ENCODE results near the gene LRIT1.

DNA sequence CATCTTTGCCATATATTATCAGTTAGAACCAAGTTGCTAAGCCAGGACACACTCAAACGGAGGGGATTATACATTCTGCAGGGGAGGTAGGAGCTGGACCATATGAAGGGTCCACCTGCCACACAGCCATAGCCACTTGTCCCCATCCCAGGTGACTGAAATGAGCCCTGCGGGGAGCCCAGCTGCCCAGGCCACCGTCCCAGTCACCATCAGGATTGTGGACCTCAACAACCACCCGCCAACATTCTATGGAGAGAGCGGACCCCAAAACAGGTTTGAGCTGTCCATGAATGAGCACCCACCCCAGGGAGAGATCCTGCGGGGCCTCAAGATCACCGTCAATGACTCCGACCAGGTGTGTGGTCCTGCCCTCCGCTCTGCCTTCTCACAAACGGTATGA lies 33.3 kb downstream of the LRIT1 start:
- TF ChIP-seq EZH2 (IDR thresholded peaks at IDR 0.05; ENCODE audit: insufficient read depth, poor library complexity, severe bottlenecking) (no peak), EZH2phosphoT487 (IDR thresholded peaks at IDR 0.05; ENCODE audit: insufficient read depth, low read depth) (no peak)

Data from GM23248 (cell line).